ENCODE results near the gene PDE6D. TPM values are rescaled to one million over a fixed set of nuclear protein-coding genes. Genes with fewer than 3 reads are reported as not detected.

PDE6D gene
- total and polyA plus RNA-seq, 4 experiments from 2014 or later = 29.1 to 74.0 (median 41.3) TPM

Other genes with a start within 250 kb of the PDE6D start
- not detected for gene TEX44, start 188.4 kb downstream of the PDE6D start, total RNA-seq
- not detected for gene TEX44, start 188.4 kb downstream of the PDE6D start, polyA plus RNA-seq
- 1,000 to 10,000 TPM in 1 of 2 experiments, 100 to 1,000 TPM in 1; 974 to 1,069 TPM for gene PTMA, start 72.8 kb downstream of the PDE6D start, total RNA-seq
- gene PTMA, start 72.8 kb downstream of the PDE6D start, polyA plus RNA-seq = 1,000 to 10,000 TPM; 1,347 to 1,836 TPM
- 10 to 100 TPM; 51.8 to 57.9 TPM for gene COPS7B, start 5.2 kb upstream of the PDE6D start, total RNA-seq
- gene COPS7B, start 5.2 kb upstream of the PDE6D start, polyA plus RNA-seq = 10 to 100 TPM; 30.2 to 34.3 TPM
- not detected for gene NPPC, start 145.1 kb upstream of the PDE6D start, total RNA-seq
- gene NPPC, start 145.1 kb upstream of the PDE6D start, polyA plus RNA-seq = not detected
- gene DIS3L2, start 180.4 kb upstream of the PDE6D start, total RNA-seq = 10 to 100 TPM; 56.0 to 59.7 TPM
- 10 to 100 TPM; 16.0 to 22.6 TPM for gene DIS3L2, start 180.4 kb upstream of the PDE6D start, polyA plus RNA-seq